Measurements from ENCODE around the gene MED31. TPM values are rescaled to one million over a fixed set of nuclear protein-coding genes. Genes with fewer than 3 reads are reported as not detected.

Gene MED31
- total RNA-seq, 1 experiment from 2014 or later, result 17.8 TPM

- no TSS peak for BruUV-seq (replicated peaks)
- Mint-ChIP-seq H3K4me3 (ENCODE audit: unreplicated experiment) (no peak overlapping the region), H3K4me1 (ENCODE audit: insufficient read depth, unreplicated experiment) (peaks cover 6% of the 10 kb centered on the region), H3K9me3 (ENCODE audit: unreplicated experiment) (no peaks in the 10 kb centered on the region), H3K27me3 (ENCODE audit: insufficient read depth, unreplicated experiment) (no peaks in the 10 kb centered on the region), H3K27ac (ENCODE audit: low read depth, unreplicated experiment) (no peak overlapping the region), H3K36me3 (ENCODE audit: insufficient read depth, unreplicated experiment) (no peaks in the 10 kb centered on the region)
- intact Hi-C loops (cut with micrococcal nuclease), result no loop called here
- TF ChIP-seq CTCF (IDR thresholded peaks at IDR 0.05; ENCODE audit: unreplicated experiment), result no peak
- CTCF ChIA-PET, result interaction anchor here (0.6 kb wide), 1 partner anchor 109 kb away, joined by 3 read pairs; no protein-coding TSS in a partner anchor
- no peak for DNase-seq (ENCODE audit: unreplicated experiment)
- POLR2A ChIA-PET, result no interaction called here
These were observed 26.5 kb upstream of the MED31 start for GRCh38 chr17:6677946-6678345.

DNA sequence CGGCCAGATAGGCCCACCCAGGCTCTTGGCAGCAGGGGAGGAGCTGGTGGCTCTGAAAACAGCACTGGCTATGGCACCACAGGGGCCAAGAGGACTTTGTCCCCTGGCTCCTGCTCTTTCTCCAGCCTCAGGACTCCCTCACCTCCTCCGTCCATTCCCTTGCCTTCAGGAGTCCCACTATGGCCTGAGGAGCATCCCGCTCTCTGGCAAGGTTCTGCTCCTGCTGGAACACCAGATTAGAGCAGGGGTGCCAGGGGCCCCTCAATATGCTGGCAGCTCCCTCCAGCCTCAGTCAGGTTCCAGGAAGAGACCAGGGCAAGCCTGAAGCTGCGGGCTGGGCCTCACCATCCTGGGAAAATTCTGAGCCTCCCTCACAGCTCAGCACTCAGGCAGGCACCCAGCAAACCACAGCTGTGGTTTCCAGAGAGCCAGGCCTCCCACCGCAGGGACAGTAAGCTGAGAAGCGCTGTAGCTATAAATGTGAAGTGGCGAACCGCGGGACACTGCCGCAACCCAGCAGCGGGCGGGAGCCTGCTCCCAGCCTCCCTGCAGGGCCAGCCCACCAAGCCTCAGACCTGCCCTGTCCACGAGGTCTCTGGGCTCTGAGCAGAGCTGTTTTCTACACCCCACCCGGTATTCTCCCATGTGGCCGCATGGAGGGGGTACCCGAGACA lies 25.9 kb upstream of the MED31 start:
- Mint-ChIP-seq H3K4me3 (ENCODE audit: unreplicated experiment) (no peak overlapping the region), H3K9me3 (ENCODE audit: unreplicated experiment) (no peaks in the 10 kb centered on the region), H3K36me3 (ENCODE audit: insufficient read depth, unreplicated experiment) (no peaks in the 10 kb centered on the region), H3K27ac (ENCODE audit: low read depth, unreplicated experiment) (no peak overlapping the region), H3K4me1 (ENCODE audit: insufficient read depth, unreplicated experiment) (peaks cover 6% of the 10 kb centered on the region), H3K27me3 (ENCODE audit: insufficient read depth, unreplicated experiment) (no peaks in the 10 kb centered on the region)
- BruUV-seq (replicated peaks), result no TSS peak
- CTCF ChIA-PET, result interaction anchor here (0.7 to 1.1 kb wide), 2 partner anchors 340 to 368 kb away, joined by 3 to 4 read pairs; no protein-coding TSS in a partner anchor
- intact Hi-C loops (cut with micrococcal nuclease), result no loop called here
- POLR2A ChIA-PET, result no interaction called here
- TF ChIP-seq CTCF (IDR thresholded peaks at IDR 0.05; ENCODE audit: unreplicated experiment), result no peak
- DNase-seq (ENCODE audit: unreplicated experiment), result no peak

- ChIA-PET POLR2A (interaction anchor here (1.0 kb wide), 1 partner anchor 36 kb away, joined by 3 read pairs; no protein-coding TSS in a partner anchor), CTCF (interaction anchor here (1.1 kb wide), 1 partner anchor 369 kb away, joined by 4 read pairs; no protein-coding TSS in a partner anchor)
- H3K27me3 Mint-ChIP-seq (ENCODE audit: insufficient read depth, unreplicated experiment), result no peaks in the 10 kb centered on the region
- no peak for DNase-seq (ENCODE audit: unreplicated experiment)
- no peak overlapping the region for H3K27ac Mint-ChIP-seq (ENCODE audit: low read depth, unreplicated experiment)
- intact Hi-C loops (cut with micrococcal nuclease), result no loop called here
- no peaks in the 10 kb centered on the region for H3K36me3 Mint-ChIP-seq (ENCODE audit: insufficient read depth, unreplicated experiment)
- peaks cover 6% of the 10 kb centered on the region for H3K4me1 Mint-ChIP-seq (ENCODE audit: insufficient read depth, unreplicated experiment)
- no peak overlapping the region for H3K4me3 Mint-ChIP-seq (ENCODE audit: unreplicated experiment)
- no TSS peak for BruUV-seq (replicated peaks)
- no peaks in the 10 kb centered on the region for H3K9me3 Mint-ChIP-seq (ENCODE audit: unreplicated experiment)
- no peak for TF ChIP-seq CTCF (IDR thresholded peaks at IDR 0.05; ENCODE audit: unreplicated experiment)
These were observed 25.4 kb upstream of the MED31 start for GRCh38 chr17:6676802-6677157.

DNA sequence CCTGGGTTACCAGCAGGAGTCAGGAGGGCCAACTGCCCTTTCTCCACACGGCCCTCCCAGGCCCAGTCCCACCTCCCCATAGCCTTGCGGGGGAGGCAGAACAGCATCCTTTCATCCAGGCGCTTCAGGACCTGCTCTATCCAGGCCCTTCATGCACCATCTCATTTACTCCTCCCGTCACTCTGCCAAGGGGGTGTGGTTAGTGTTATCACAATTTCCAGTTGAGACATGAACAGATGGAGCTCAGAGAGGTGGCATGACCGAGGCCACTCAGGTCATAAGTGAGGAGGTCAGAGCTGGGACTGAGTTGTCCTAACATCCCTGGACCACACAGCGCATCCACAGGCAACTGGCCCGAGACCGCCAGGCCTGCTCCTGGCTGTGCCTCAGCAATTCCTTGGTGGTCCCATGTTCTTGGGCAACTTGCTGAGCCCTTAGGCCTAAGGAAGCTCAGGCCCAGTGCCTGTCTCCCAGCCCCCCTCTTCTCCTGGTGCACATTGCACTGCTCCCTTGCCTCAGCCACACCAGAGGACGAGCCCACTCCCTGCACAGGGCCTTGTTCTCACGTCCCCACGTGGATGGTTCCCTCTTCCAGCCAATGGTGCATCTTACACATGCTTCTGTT lies 23.9 kb upstream of the MED31 start:
- no peak for DNase-seq (ENCODE audit: unreplicated experiment)
- BruUV-seq (replicated peaks), result no TSS peak
- Mint-ChIP-seq H3K9me3 (ENCODE audit: unreplicated experiment) (no peaks in the 10 kb centered on the region), H3K27ac (ENCODE audit: low read depth, unreplicated experiment) (no peak overlapping the region), H3K4me1 (ENCODE audit: insufficient read depth, unreplicated experiment) (peaks cover 13% of the 10 kb centered on the region), H3K4me3 (ENCODE audit: unreplicated experiment) (no peak overlapping the region), H3K36me3 (ENCODE audit: insufficient read depth, unreplicated experiment) (no peaks in the 10 kb centered on the region), H3K27me3 (ENCODE audit: insufficient read depth, unreplicated experiment) (no peaks in the 10 kb centered on the region)
- POLR2A ChIA-PET, result interaction anchor here (0.6 to 1.2 kb wide), 2 partner anchors 8 to 12 kb away, joined by 4 to 5 read pairs; no protein-coding TSS in a partner anchor
- no peak for TF ChIP-seq CTCF (IDR thresholded peaks at IDR 0.05; ENCODE audit: unreplicated experiment)
- CTCF ChIA-PET, result interaction anchor here (0.6 to 1.5 kb wide), 3 partner anchors 9 to 168 kb away, joined by 3 to 4 read pairs (median 4); no protein-coding TSS in a partner anchor
- intact Hi-C loops (cut with micrococcal nuclease), result no loop called here

Data from MCF 10A (cell line).